ENCODE data around the gene ACSL1.
"Not testable (repeated sequence)": the region's sequence is repeated elsewhere in the genome, so short reads cannot be mapped to it uniquely, and the experiment has no call there.

ACSL1 gene

GRCh38 chr4:184792950-184793555 is 32.7 kb downstream of the ACSL1 start:
- H3K4me3 Mint-ChIP-seq, result peak overlapping the region in 1 of 2 donors; percentile 16
- H3K9me3 Mint-ChIP-seq, result no peaks in the 10 kb centered on the region

GRCh38 chr4:184792334-184792733 is 33.4 kb downstream of the ACSL1 start:
- peaks cover 22% of the 10 kb centered on the region for H3K27me3 Mint-ChIP-seq
- no peak overlapping the region for H3K4me3 Mint-ChIP-seq
- H3K4me1 Mint-ChIP-seq, result peaks cover 41% of the 10 kb centered on the region
- no peak for DNase-seq
- no peak for ATAC-seq
- no peak overlapping the region for H3K27ac Mint-ChIP-seq
- no peaks in the 10 kb centered on the region for H3K9me3 Mint-ChIP-seq

More at GRCh38 chr4:184792950-184793555, 32.7 kb downstream of the ACSL1 start:
- DNase-seq, result peak; percentile 16 to 51
- Mint-ChIP-seq H3K27ac (no peak overlapping the region), H3K27me3 (peaks cover 22% of the 10 kb centered on the region), H3K4me1 (peaks cover 41% of the 10 kb centered on the region)
- ATAC-seq, result peak; percentile 91

- Mint-ChIP-seq H3K4me1 (peaks cover 41% of the 10 kb centered on the region), H3K9me3 (no peaks in the 10 kb centered on the region), H3K27me3 (peaks cover 22% of the 10 kb centered on the region), H3K4me3 (no peak overlapping the region), H3K27ac (no peak overlapping the region)
- DNase-seq (no peak), ATAC-seq (no peak)
Observed at GRCh38 chr4:184790826-184791225, 34.9 kb downstream of the ACSL1 start.

- Mint-ChIP-seq H3K27me3 (peaks cover 9% of the 10 kb centered on the region), H3K9me3 (no peaks in the 10 kb centered on the region), H3K27ac (no peak overlapping the region), H3K4me1 (peaks cover 37% of the 10 kb centered on the region), H3K4me3 (no peak overlapping the region)
- ATAC-seq, result no peak
- DNase-seq, result no peak
Observed at GRCh38 chr4:184787766-184788503, 37.8 kb downstream of the ACSL1 start.

- Mint-ChIP-seq H3K9me3 (no peaks in the 10 kb centered on the region), H3K27me3 (no peaks in the 10 kb centered on the region), H3K4me3 (no peak overlapping the region), H3K4me1 (peaks cover 23% of the 10 kb centered on the region), H3K27ac (no peak overlapping the region)
- ATAC-seq (no peak), DNase-seq (no peak)
Observed at GRCh38 chr4:184785813-184786212, 40.0 kb downstream of the ACSL1 start.

DNA sequence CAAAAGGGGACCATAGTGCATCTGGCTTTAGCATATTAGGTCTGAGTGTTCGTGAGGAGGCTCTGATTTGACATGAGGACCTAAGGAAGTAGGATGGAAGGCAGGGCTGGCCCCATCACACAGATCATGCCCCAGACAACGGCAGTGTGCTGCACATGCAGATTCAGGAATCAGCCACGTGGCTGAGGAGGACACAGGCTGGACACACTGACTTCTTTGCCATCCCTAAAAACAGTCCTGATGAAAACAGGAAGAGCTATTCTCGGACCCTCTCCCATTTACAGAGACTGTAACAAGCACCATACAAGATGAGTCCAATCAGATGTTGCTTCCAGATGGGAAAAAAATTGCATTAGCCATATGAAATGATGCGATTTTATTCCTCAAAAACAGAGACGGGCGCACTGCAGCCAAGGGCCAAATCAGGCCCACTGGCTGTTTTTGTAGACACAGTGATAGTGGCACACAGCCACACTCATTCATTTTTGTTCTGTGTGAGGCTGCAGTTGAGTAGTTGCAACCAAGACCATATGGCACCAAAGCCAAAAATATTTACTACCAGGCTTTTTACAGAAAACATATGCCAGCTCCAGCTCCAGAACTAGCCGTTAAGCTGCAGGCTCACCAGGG is 41.0 kb downstream of the ACSL1 start:
- Mint-ChIP-seq H3K27ac (no peak overlapping the region), H3K27me3 (no peaks in the 10 kb centered on the region), H3K4me3 (no peak overlapping the region), H3K4me1 (peaks cover 20% of the 10 kb centered on the region), H3K9me3 (no peaks in the 10 kb centered on the region)
- ATAC-seq (no peak), DNase-seq (no peak)

- Mint-ChIP-seq H3K9me3 (no peaks in the 10 kb centered on the region), H3K27me3 (no peaks in the 10 kb centered on the region)
Observed at GRCh38 chr4:184782731-184783373, 42.9 kb downstream of the ACSL1 start.

DNA sequence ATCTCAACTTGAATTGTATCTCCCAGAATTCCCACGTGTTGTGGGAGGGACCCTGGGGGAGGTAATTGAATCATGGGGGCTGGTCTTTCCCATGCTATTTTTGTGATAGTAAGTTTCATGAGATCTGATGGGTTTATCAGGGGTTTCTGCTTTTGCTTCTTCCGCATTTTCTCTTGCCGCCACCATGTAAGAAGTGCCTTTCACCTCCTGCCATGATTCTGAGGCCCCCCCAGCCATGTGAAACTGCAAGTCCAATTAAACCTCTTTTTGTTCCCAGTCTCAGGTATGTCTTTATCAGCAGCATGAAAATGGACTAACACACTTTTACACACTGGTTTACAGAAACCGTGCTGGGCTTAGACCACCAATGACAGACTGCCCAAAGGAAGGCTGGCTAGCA is 46.6 kb downstream of the ACSL1 start:
- not testable (repeated sequence) for DNase-seq, H3K4me3 Mint-ChIP-seq, H3K27ac Mint-ChIP-seq, H3K27me3 Mint-ChIP-seq, ATAC-seq, H3K9me3 Mint-ChIP-seq
- H3K4me1 Mint-ChIP-seq, result peaks cover 25% of the 10 kb centered on the region

More at GRCh38 chr4:184782731-184783373, 42.9 kb downstream of the ACSL1 start:
- Mint-ChIP-seq H3K27ac (peak overlapping the region; percentile 15 to 54), H3K4me3 (peak overlapping the region; percentile 13 to 64), H3K4me1 (peaks cover 25% of the 10 kb centered on the region)
- no peak for DNase-seq
- ATAC-seq, result peak; percentile 40

- DNase-seq (no peak), ATAC-seq (no peak)
- Mint-ChIP-seq H3K4me1 (peaks cover 17% of the 10 kb centered on the region), H3K27me3 (no peaks in the 10 kb centered on the region), H3K9me3 (no peaks in the 10 kb centered on the region), H3K4me3 (no peak overlapping the region), H3K27ac (peak overlapping the region in 1 of 2 donors; percentile 13)
Observed at GRCh38 chr4:184778325-184778724, 47.4 kb downstream of the ACSL1 start.

GRCh38 chr4:184776821-184777220 is 48.9 kb downstream of the ACSL1 start:
- Mint-ChIP-seq H3K4me3 (no peak overlapping the region), H3K9me3 (no peaks in the 10 kb centered on the region), H3K27me3 (no peaks in the 10 kb centered on the region), H3K4me1 (peaks cover 5% of the 10 kb centered on the region), H3K27ac (peak overlapping the region in 1 of 2 donors; percentile 80)
- DNase-seq (no peak), ATAC-seq (no peak)

- Mint-ChIP-seq H3K27ac (no peak overlapping the region), H3K27me3 (no peaks in the 10 kb centered on the region), H3K4me3 (no peak overlapping the region), H3K4me1 (peaks cover 5% of the 10 kb centered on the region), H3K9me3 (no peaks in the 10 kb centered on the region)
- DNase-seq, result no peak
- ATAC-seq, result no peak
Observed at GRCh38 chr4:184775854-184776555, 49.8 kb downstream of the ACSL1 start.

GRCh38 chr4:184774152-184774551 is 51.6 kb downstream of the ACSL1 start:
- no peak for ATAC-seq
- no peak overlapping the region for H3K27ac Mint-ChIP-seq

DNA sequence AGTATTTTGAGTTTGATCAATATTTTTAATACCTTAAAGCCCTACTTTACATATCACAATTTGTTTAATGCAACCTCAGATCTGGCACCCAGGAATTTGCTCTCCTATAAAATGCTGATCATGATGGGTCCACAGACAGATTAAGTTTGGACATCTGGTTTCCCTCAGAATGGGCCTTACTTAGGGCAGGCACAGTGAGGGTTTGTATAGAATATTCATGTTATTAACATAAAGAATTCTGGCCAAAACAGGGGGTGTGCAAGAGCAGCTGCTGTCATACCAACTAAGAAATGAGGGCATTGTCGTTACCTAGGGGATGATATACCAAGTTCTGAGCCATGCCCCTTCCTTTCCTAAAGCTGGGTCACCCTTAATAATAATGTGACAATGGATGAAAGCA is 54.4 kb downstream of the ACSL1 start:
- no peak overlapping the region for H3K4me3 Mint-ChIP-seq
- no peaks in the 10 kb centered on the region for H3K27me3 Mint-ChIP-seq
- H3K4me1 Mint-ChIP-seq, result no peaks in the 10 kb centered on the region
- DNase-seq (no peak), ATAC-seq (no peak)
- H3K9me3 Mint-ChIP-seq, result no peaks in the 10 kb centered on the region
- no peak overlapping the region for H3K27ac Mint-ChIP-seq

More at GRCh38 chr4:184774152-184774551, 51.6 kb downstream of the ACSL1 start:
- DNase-seq, result no peak
- no peaks in the 10 kb centered on the region for H3K9me3 Mint-ChIP-seq
- no peaks in the 10 kb centered on the region for H3K27me3 Mint-ChIP-seq
- H3K4me1 Mint-ChIP-seq, result peaks cover 5% of the 10 kb centered on the region
- no peak overlapping the region for H3K4me3 Mint-ChIP-seq

DNA sequence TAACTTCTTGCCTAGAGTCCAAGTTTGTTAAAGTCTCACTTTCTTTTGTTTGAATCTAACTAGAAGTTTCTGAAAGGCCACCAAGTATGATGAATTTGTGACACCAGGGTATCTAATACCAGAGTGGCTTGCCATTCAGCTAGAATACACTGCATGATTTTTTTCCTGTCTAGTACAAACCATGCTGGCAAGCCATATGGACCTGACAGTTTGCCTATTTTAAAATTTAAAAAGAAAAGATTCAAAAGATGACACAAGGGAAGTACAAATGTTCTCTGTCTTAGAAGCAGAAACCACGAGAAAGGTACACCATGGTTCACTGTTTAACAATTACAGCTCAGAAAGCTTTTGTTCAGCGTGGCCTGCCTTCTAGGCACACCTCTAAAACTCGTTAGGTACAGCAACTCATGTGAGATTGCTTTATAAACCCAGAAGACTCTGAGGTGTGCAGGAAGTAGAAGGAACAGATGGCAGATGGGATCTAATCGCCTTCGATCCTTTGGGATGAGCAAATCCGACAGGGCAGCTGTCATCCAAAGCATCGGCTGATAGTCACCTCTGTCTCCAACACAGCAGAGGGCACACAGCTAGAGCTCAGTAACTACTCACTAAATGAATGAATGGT is 56.5 kb downstream of the ACSL1 start:
- Mint-ChIP-seq H3K9me3 (no peaks in the 10 kb centered on the region), H3K4me3 (no peak overlapping the region), H3K27ac (no peak overlapping the region), H3K4me1 (no peaks in the 10 kb centered on the region), H3K27me3 (no peaks in the 10 kb centered on the region)
- ATAC-seq (no peak), DNase-seq (no peak)

- Mint-ChIP-seq H3K4me3 (no peak overlapping the region), H3K27ac (no peak overlapping the region), H3K9me3 (no peaks in the 10 kb centered on the region), H3K27me3 (no peaks in the 10 kb centered on the region), H3K4me1 (peaks cover under 1% of the 10 kb centered on the region)
- no peak for DNase-seq
- ATAC-seq, result no peak
Observed at GRCh38 chr4:184768296-184768695, 57.5 kb downstream of the ACSL1 start.
